ENCODE measurements around the gene COL9A2. TPM values are rescaled to one million over a fixed set of nuclear protein-coding genes. Genes with fewer than 3 reads are reported as not detected.

Gene COL9A2
- total RNA-seq, 6 experiments from 2014 or later, result 0.16 to 0.99 (median 0.46) TPM

DNA sequence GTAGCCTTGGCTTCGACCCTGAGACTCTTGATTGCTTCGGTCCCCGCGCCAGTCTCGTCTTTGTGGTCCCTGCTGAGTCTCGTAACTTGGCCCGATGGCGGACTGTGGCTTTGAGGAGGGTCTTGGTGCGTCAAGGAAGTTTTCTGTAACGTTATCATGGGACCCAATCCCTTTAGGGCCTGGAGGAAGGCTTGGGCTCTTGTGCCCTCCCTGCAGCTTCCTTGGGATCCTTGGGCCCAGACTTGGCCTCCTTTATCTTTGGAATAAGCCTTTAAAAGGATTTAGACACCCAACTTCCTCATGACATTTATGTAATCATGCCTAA lies 58.7 kb downstream of the COL9A2 start:
- peak overlapping the region; percentile 85 to 96 (median 91) for H3K27ac ChIP-seq
- TF ChIP-seq POLR2A (IDR thresholded peaks at IDR 0.05), result no peak
- intact Hi-C loops (cut with DNase I), result no loop called here
- 0% methylated on average over 1 of the region's 10 CpGs for WGBS (ENCODE audit: insufficient coverage, low coverage, low lambda C conversion rate, missing lambda C conversion rate)
- ATAC-seq (no peak), DNase-seq (no peak)
- peaks cover 0 to 28% (median 11%) of the 10 kb centered on the region in 4 donors for H3K36me3 ChIP-seq
- H3K27me3 ChIP-seq, result no peaks in the 10 kb centered on the region
- H3K4me3 ChIP-seq, result peak overlapping the region; percentile 88 to 95 (median 90)
- no peaks in the 10 kb centered on the region for H3K9me3 ChIP-seq
- peaks cover 0 to 14% (median 3%) of the 10 kb centered on the region in 4 donors for H3K4me1 ChIP-seq

DNA sequence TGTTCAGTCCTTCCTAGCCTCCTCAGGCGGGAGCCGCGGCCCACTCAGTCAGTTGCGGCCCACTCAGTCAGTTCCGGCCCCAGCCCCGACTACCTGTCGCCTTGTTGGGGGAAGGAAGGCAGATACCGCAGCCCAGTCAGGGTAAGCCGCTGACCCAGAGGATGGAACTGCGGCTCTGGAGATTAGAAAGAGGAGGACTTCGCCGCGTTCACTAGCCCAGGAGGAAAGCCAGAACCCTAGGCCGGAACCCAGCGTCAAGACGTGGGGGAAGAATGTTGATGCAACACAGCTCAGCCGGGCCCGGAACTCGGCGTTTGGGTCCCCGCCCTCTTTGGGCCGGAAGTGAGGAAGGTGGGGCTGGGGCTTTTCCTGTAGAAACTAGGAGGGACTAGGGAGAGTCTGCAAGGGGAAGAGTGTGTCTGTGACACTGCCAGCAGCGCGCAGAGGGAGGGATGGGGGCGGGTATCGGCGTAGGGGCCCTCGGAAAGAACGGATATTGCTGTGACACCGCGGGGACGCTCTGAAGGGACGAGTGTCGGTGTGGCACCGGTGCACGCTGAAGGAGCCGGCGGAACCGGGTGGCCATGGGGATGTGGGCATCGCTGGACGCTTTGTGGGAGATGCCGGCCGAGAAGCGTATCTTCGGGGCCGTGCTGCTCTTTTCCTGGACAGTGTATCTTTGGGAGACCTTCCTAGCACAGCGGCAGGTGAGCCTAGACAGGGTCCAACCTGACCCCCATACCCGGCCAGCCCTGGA lies 59.2 kb downstream of the COL9A2 start, which contains the start of gene ZMPSTE24:
Gene ZMPSTE24, plus strand, starts transcription at position 549 of the 757 bp plus-strand sequence. Its CDS starts 36 bp downstream, at position 585.
- Histone ChIP-seq H3K36me3 (peaks cover 0 to 23% (median 9%) of the 10 kb centered on the region in 4 donors), H3K4me1 (peaks cover 0 to 14% (median 3%) of the 10 kb centered on the region in 4 donors), H3K4me3 (peak within 1 kb of the TSS; percentile 88 to 95 (median 90)), H3K27me3 (no peaks in the 10 kb centered on the region), H3K27ac (peak within 1 kb of the TSS; percentile 85 to 96 (median 91)), H3K9me3 (no peaks in the 10 kb centered on the region)
- WGBS (ENCODE audit: insufficient coverage, low coverage, low lambda C conversion rate, missing lambda C conversion rate), result 2% methylated on average over 23 of the region's 48 CpGs
- TF ChIP-seq CTCF (IDR thresholded peaks at IDR 0.05), result no peak
- peak; percentile 50 for TF ChIP-seq POLR2A (IDR thresholded peaks at IDR 0.05)
- intact Hi-C loops (cut with DNase I), result no loop called here
- ATAC-seq (peak; percentile 99), DNase-seq (peak; percentile 93 to 97 (median 97))

- peaks cover 0 to 14% (median 3%) of the 10 kb centered on the region in 4 donors for H3K4me1 ChIP-seq
These were observed 59.8 kb downstream of the COL9A2 start for GRCh38 chr1:40257313-40257687.

DNA sequence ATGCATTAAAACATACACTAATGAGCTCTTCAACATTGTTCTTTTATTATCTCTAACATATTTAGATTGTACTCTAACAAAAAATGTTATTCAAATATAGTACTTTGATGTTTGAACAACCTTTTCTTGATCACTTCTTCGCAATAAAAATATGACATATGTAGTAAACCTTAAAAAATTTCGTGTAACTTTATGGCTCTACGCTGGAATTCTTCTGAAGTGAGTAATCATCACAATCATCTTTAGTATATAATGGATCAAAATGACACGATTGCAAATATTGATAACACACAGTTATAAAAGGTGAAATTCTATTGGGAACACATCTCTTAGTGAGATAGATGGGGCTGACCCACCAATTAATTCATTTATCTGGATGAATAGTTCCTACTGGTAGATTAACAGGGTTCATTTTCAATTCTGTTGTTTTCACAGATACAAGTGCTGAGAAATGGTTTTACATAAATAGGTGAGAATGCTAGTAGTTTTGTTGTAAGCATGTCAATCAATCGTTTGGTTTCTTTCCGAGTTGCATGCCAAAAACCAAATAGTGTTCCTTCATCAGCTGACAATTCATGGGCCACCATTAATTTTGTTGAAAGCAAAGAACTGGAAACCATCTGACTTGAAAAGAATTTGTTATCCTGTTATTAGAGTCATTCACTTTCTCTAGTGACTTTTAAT lies 60.5 kb downstream of the COL9A2 start:
- WGBS (ENCODE audit: insufficient coverage, low coverage, low lambda C conversion rate, missing lambda C conversion rate), result 66% methylated on average over 6 of the region's 6 CpGs
- H3K27me3 ChIP-seq, result no peaks in the 10 kb centered on the region
- no peak for ATAC-seq
- intact Hi-C loops (cut with DNase I), result no loop called here
- no peak for DNase-seq
- H3K4me1 ChIP-seq, result peaks cover 0 to 14% (median 3%) of the 10 kb centered on the region in 4 donors
- no peaks in the 10 kb centered on the region for H3K9me3 ChIP-seq
- H3K36me3 ChIP-seq, result peaks cover 0 to 10% (median 4%) of the 10 kb centered on the region in 4 donors
- peak overlapping the region in 1 of 3 donors; percentile 96 for H3K27ac ChIP-seq
- H3K4me3 ChIP-seq, result peak overlapping the region; percentile 88 to 95 (median 90)
- TF ChIP-seq POLR2A (IDR thresholded peaks at IDR 0.05), result no peak
- no peak for TF ChIP-seq CTCF (IDR thresholded peaks at IDR 0.05)

More at GRCh38 chr1:40257313-40257687, 59.8 kb downstream of the COL9A2 start:
- H3K4me3 ChIP-seq, result peak overlapping the region; percentile 88 to 95 (median 90)
- no peak for TF ChIP-seq CTCF (IDR thresholded peaks at IDR 0.05)
- DNase-seq (no peak), ATAC-seq (peak; percentile 0 to 8 (median 6))
- intact Hi-C loops (cut with DNase I), result no loop called here
- H3K27ac ChIP-seq, result peak overlapping the region; percentile 85 to 96 (median 91)
- no peaks in the 10 kb centered on the region for H3K27me3 ChIP-seq
- no peaks in the 10 kb centered on the region for H3K9me3 ChIP-seq
- WGBS (ENCODE audit: insufficient coverage, low coverage, low lambda C conversion rate, missing lambda C conversion rate), result under 1% methylated on average over 16 of the region's 16 CpGs
- H3K36me3 ChIP-seq, result peaks cover 0 to 17% (median 7%) of the 10 kb centered on the region in 4 donors

GRCh38 chr1:40255231-40255630 lies 61.9 kb downstream of the COL9A2 start:
- intact Hi-C loops (cut with DNase I), result no loop called here
- H3K4me3 ChIP-seq, result no peak overlapping the region
- TF ChIP-seq POLR2A (IDR thresholded peaks at IDR 0.05) (no peak), CTCF (IDR thresholded peaks at IDR 0.05) (no peak)
- H3K27me3 ChIP-seq, result no peaks in the 10 kb centered on the region
- H3K36me3 ChIP-seq, result no peaks in the 10 kb centered on the region
- no peaks in the 10 kb centered on the region for H3K9me3 ChIP-seq
- no peak for ATAC-seq
- peaks cover 0 to 14% (median 3%) of the 10 kb centered on the region in 4 donors for H3K4me1 ChIP-seq
- H3K27ac ChIP-seq, result no peak overlapping the region
- no peak for DNase-seq

All from right lobe of liver (tissue), 6 donors.